ENCODE data around the gene ITGB1.
A peak's percentile ranks its signal among the peaks of the same experiment; 100 is the strongest.

ITGB1 gene

DNA sequence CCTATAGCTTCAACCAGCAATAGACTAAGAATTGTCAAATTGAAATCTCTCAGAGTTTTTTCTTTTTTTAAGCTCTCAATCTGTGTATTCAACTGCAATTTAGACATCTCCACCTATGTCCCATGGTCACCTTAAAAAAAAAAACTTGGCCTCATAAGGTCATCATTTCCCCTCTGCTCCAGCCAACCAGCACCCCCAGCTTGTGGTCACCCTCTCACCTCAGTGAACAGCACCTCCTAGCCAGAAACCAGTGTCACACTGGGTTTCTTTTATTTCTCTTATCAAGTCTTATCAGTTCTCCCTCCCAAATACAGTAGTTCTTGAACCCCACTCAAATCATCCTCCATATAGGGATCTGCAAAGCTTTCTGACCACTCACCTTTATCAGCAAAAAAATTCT lies 4.0 kb downstream of the ITGB1 start:
- DNase-seq = no peak

DNA sequence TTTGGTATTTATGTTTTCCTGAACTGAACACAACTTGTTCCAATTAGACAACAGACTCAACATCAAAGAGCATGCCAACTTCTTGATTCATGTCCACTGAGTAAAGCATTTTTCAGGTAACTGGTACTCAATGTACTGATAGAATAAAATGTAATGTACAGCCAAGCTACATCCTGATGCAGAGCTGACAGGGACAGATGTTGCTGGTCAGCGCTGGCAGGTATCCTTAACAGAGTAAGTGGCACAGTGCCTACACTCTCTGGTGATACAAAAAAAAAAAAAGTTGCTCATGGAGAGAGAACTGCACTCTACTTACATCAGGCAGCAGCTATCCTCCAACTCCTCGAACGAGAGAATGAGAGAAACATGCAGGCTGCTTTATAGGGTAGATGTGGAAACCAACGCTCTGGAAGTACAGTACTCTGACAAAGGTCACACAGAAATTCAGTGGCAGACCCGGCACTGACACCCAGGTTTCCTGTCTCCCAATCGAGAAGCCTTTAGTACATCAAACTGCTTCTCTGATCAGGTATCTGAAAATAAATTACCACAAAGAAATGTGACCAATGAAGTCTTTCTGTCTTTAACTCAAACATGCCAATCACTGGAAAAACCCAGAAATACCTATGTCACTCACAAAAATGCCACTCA lies 4.6 kb downstream of the ITGB1 start:
- DNase-seq = no peak

DNA sequence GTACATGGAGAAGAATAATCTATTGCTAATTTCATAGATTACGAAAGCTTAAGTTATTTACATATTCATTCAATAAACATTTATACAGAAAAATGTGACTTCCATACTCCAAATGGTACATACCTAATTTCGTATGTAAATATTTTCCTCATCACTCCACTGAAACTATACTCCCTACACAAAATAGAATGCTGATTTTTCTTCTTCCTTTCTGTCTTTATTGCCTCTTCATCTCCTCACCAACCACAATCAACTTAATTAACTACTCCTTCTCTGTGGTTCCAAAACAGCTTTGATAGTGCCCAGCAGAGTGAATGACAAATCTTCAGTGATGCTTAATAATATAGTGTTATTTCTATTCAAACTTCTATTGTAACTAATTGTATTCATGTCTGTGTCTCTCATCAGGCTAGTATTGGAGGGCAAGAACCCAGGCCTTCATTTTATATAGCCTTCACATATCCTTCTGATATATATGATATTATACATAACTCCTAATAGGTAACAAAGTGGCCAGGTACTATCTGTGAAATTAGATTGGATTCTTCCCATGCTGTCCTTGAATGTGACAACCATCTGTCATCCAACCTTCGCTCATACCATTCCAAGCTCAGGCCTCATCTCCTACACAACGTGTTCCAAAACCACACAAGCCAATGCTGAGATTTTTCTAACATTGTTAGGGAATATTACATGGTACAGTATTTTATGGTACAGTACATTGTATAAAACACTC lies 5.3 kb downstream of the ITGB1 start:
- DNase-seq = no peak

DNA sequence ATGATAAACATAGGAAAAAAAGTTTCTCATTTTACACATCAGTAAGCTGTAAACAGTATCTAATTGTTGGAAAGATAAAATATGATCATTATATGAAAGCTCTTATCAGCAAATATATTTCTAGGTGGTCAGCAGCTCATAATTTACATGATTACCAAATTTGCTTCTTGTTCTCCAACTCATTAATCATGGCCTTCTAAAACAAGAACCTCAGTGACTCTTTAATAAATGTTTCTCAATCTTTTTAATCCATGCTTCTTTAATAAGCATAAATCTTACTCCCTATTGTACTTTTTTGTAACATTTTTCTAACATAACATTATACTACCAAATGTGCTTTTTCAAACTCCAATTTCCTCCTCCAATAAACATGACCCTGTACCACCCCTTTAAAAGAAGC lies 5.9 kb downstream of the ITGB1 start:
- DNase-seq = no peak

DNA sequence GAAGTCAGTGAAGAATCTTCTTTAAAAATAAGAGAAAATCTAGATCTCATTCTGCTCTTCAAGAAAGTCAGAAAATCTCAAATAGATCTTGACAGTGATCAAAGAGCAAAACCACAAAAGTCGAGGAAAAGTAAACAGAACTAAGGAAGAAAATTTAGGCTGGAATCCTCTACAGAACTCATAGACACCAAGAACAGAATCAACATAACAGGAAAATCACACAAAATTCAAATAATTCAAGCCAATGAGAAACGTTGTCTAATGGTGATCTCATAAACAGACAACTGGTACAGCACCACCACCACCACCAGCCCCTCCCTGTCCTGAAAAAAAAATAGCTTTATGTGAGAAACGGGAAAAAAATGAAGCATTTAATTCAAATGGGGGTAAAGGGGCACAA lies 6.9 kb downstream of the ITGB1 start:
- DNase-seq = no peak

DNA sequence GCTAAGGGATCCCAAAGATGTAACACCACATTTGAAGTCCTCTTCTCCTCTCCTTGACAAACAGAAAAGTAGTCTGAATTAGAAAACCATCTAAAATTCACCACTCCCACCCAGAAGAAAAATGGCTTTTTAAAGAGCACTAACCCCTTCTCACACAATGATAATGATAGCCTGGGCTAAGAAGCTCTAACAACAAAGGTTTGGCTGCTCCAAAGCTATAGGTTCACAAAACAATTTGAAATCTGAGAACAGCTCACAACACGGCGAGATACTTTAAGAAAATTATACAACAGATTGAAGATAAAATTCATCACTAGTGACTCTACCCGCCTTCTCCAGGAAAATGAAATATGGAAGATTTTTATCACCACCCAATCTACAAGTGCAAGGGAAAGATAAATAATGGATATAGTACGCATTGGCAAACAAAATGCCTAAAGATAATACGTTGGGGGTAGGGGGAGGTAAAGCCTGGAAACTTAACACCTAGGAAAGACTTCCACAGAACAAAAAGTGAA lies 7.4 kb downstream of the ITGB1 start:
- no peak for DNase-seq

DNA sequence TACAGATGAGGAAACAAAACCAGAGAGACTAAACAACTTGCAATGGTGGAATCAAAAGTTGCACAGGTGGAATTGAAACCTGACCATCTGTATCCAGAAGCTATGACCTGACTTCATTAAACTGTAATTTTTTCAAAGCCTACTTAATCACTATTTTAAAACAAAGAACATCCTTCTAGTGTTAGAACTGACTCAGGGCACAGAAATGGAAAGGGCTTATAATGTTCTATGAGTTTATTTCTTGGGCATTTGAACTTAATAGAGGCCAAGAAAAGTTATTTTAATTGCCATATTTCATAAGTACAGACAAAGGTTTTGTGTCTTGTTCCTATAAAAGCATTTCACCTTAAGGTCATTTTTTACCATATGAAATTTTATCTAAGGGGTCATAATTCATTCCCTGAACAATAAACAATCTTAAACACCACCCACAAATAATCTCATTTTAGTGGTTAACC lies 8.8 kb downstream of the ITGB1 start:
- DNase-seq = no peak

DNA sequence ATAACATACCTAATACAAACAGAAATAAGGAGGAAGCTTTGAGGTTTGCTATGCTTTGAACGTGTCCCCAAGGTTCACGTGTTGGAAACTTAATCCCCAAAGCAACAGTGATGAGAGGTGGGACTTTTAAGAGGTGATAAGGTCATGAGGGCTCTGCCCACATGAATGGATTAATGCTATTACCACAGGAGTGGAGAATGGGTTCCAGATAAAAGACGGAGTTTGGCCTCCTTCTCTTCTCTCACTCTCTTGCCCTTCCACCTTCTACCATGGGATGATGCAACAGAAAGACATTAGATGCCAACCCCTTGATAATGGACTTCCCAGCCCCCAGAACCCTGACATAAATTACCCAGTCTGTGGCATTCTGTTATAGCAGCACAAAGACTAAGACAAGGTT lies 9.6 kb downstream of the ITGB1 start:
- DNase-seq = no peak

DNA sequence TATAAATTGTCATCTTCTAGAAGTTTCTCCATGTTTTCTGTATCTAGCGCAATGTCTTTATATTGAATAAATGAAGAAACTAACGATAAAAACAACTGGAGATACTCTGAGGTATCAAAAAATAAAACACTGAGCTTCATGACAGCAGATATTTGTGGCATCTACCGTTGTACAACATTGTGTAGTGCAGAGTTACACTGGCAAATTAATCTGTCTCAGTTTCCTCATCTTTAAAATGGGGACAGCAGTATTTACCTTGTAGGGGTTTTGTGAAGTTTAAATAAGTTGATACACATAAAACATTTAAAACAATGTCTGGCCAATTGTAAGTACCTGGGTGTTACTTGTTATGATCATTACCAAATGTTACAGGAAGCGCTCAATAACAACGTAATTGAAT lies 10.4 kb downstream of the ITGB1 start:
- no peak for DNase-seq

DNA sequence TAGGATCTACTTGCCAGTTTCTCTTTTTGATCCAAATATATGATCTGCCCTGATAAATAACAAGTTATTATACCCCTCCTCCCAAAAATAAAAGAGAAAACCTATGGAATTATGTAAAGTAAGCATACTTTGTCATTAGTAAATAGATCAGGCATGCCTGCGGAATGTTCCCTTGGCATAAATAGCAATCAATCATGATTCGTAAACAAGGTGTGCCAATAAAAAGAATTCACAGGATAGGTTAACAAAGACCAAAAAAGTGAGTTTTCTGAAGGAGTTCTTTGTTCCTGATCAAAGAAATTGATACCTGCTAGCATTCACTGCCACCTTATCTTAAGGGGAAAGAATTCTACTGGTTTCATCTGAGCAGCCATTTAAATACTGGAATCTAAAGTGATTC lies 11.9 kb downstream of the ITGB1 start:
- no peak for DNase-seq

DNA sequence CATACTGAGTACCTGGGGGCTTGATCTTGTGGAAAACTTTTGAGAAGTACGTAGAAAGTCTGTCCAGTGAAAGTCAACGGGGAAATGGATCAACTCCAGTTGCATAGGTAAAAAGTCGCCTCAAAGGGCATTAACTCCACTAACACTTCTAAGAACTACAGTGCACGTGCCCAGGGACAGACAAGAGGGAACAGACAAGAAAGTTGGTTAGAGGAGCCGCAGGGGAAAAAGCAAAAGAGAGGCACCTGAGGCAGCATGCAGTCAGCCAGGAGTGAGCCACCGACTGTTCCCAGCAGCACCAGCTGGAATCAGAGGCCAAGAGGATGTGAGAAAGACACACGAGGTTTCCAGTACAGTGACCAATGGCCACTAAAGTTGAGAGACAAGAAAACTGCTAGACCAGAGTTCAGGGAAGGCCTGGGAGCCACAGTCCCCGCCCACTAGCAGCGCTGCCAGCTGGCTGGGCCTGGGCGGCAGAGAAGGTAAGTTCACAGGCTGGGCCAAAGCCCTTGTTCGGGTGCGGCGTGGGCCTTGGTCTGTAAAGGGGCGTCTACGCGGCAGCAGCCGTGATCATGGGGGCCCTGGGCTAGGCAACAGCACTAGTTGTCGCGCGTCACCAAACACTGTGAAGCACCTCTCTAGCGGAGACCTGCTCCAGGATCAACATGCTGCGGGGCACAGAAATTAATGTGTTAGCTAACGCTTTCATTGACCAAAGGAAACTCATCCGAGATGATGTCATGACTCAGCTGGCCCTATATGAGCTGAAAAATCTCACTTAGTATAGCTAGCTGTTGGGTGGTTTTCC lies 14.0 kb downstream of the ITGB1 start:
- no peak for DNase-seq

DNA sequence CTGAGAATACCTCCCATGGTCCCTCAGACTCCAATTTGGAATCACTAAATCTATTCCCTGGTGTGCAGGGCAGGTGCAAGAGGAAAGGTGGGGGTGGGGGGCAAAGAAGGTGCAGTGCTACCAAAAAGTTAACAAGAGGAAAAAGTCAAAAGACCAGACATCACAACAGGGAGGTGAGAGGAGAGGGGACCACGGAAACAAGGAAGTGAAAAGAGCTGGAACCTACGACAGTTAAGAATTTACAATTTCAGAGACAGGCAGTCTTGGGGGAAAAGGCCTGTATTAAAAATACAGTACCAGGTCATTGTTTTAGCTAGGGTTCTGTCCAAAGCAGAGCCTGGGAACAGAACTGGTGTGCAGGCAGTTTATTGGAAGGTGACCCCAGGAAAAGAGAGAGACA lies 14.6 kb downstream of the ITGB1 start:
- no peak for DNase-seq

DNA sequence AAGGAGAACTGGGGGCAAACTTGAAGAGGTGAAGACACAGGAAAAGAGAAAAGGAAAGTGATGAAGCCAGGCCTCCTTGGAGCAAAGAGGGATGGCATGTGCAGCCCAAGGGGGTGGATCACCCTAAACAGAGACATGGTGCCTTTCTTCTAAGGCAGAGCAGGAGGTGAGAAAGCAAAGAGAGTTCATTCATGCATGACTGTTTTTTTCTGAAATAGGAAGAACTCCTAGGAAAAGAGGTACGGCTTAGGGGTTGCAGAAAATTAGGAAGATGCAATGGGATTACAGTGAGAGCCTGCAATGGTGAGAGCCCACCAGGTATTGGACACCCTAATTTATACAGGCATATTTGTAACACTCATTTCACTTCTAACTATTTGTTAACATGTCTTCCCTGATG lies 15.9 kb downstream of the ITGB1 start:
- DNase-seq = no peak

DNA sequence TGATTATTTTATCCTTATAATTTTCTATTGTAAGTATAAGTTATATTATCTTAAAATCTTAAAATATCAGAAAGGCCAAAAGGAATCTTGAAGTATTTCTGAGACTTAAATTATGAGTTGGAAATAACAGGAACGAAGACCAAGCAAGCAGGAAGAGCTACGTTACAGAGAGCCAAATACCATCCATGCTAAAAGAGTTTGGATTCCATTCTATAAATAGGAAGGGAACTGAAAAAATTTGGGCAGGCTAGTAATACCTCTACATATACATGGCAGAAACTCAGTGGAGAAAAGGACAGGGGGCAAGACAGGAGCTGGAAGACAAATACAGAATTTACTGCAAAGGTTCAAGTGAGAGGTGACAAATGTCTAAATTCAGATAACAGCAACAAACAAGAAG lies 16.7 kb downstream of the ITGB1 start:
- no peak for DNase-seq

DNA sequence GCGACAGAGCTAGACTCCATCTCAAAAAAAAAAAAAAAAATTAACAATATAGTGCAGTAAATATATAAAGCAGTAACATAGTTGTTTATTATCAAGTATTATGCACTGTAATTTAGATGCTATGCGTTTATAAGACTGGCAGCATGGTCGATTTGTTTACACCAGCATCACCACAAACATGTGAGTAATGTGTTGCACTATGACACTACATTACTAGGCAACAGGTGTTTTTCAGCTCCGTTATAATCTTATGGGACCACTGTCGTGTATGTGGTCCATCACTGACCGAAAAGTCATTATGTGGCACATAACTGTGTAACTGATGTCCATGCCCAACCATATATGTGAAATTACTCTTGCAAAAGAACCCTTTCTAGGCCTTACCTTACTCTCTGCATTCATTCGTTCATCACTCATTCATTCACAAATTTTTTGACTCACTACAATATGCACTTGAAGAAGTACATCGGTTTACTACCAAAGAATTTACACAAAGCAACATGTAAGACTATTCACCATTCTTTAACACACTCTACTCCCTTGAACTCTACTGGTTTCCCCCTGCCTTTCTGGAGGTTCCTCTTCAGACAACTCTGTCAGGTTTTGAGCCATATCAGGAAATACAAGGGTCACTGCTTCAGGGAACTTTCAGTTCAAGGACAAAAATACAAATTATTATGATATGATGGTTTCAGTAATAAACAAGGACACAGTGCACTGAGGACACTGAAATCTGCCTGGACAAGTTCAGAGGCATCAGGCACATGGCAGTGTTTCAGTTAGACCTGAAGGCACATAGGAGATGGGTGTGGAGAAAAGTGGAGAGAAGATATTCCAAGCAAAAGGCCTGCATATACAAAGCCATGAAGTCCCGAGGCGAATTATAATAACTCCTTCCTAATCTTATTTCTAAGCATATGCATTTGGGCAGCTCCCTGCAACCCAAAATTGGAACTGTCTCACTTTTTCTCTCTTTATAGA lies 17.4 kb downstream of the ITGB1 start:
- DNase-seq = peak in 1 of 2 donors; percentile 8

DNA sequence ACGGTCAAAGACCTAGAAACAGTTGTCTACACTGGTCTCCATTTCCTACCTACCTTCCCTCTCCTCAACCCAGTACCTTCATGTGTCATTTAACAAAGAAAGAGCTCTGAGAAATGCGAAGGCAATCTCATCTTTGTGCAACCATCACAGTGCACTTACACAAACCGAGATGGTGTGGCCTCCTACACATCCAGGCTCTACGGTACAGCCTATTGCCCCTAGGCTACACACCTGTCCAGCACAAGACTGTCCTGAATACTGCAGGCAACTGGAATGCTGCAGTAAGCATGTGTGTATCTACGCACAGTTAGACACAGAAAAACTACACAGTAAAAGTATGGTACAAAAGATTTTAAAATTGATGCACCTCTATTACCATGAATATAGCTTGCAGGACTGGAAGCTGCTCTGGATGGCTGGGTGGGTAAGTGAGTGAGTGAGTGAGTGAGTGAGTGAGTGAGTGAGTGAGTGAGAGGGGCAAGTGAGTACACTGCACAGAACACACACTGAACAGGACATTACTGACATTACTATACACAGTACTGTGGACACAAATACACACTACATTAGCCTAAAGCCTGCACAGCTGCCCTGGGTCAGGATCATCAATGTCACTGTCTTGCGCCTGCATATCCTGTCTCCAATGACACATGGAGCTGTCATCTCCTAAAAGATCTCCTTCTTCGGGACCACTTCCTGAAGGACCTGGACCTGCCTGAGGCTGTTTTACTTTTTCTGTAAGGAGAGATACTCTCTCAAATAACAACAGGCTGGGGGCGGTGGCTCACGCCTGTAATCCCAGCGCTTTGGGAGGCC lies 18.5 kb downstream of the ITGB1 start:
- no peak for DNase-seq

DNA sequence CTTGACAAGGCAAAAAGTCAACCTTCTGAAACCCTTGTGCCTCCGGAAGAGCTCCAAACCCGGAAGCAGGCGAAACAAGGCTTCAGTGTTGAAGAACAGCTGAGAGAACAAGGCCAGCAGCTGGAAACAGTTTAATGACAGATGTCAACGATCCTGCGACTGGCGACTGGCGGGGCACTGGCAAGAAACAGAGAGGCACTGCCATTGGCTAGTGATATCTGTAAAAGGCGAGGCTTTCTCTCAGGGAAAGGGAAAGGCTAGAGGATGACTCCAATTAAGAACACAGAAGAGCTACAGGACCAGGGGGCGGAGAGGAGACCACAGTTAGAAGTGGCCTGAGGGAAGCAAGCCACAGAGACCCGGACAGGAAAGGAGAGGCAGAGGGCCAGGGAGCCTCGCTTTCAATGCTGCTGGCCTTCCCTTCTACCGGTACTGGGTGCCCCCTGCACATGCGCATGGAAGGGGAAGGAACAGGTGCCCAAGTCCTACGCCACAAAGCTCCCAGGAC lies 19.4 kb downstream of the ITGB1 start:
- no peak for DNase-seq

DNA sequence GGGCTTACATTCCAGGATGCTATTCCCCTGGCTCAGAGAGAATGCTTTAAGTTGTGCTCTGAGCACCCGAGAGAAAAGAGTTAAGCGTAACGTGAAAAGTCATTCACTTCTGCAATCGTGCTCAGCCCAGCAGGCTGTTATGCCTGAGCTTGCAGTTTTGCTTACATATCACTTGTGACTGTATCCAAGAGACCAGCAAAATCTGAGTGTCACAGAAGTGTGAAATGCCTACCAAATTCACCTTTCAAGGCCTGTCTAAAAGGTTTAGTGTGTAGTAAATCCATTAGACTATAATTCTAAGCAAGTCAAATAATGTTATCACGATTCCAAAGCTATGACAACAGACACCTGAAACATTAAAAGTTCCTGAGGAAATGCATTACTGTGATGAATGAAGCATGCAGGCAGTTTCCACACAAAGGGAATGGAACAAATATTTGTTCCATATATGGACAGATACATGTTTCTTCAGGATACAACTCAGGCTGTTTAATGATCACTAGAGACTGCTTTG lies 20.1 kb downstream of the ITGB1 start:
- no peak for DNase-seq

DNA sequence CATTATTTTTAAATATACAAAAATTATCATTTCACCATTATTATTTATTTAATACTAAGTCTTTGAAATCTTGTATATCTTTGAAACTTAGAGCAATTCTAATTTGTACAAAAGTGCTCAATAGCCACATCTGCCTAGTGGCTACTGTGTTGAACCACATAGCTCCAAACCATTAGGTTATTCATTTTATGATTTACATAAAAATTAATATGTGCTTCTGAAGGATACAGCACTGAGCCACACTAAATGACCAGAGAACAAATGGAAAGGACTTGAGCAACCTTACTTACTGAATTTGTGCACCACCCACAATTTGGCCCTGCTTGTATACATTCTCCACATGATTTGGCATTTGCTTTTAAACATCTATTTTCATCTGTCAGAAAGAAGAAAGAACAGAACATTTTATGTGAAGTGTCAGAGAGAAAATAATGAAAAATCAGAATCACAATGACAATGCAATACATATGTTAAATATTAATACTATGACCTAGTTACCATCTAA lies 25.8 kb downstream of the ITGB1 start:
- no peak for DNase-seq

DNA sequence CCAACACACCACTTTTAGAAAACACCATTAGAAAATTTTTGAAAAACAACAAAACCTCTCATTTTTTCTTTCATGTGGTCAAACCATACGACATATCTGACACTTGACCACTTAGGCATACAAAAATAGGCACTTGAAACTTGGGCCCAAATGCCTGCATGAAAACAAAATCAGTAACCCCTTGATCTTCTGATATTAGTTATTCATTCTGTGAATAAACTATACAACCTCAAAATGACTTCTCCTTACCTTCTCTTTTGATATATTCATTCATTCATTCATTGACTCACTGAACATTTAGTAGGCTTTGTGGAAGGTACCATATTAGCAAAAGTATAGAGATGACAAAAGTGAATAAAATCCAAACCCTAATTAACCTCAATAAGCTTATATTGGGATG lies 26.4 kb downstream of the ITGB1 start:
- DNase-seq = no peak

DNA sequence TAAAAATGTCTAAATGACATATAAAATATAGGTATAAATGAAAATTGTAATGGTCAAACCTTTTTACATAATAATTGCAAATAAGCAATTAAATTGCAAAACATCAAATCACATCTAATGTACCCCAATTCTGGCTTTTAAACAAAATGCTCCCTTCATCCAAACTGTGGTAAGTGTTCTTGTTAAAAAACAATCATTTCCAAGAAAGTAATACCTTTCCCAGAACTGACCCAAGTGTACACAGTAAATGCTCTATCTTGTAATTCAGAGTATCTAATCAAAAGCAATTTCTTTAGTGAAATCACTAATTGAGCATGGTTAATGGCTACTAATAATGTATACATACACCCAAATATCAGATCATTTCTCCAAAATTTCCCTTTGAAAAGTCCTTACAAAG lies 28.0 kb downstream of the ITGB1 start:
- no peak for DNase-seq

Data from bone marrow (tissue), 2 donors.